GM19240 (cell line): ENCODE results near the gene MBOAT7.
A peak's percentile ranks its signal among the peaks of the same experiment; 100 is the strongest.
"Not testable (repeated sequence)": the region's sequence is repeated elsewhere in the genome, so short reads cannot be mapped to it uniquely, and the experiment has no call there.

ENCODE experiments used
- DNase-seq: peaks from one replicate; pipeline ENCODE4 v3.0.0; 2011; ENCODE audit warnings: low spot score; ENCODE audit not compliant: insufficient read length

MBOAT7 gene

GRCh38 chr19:54189735-54190502 is 539 bp upstream of the MBOAT7 start:
- DNase-seq: peak; percentile 67

DNA sequence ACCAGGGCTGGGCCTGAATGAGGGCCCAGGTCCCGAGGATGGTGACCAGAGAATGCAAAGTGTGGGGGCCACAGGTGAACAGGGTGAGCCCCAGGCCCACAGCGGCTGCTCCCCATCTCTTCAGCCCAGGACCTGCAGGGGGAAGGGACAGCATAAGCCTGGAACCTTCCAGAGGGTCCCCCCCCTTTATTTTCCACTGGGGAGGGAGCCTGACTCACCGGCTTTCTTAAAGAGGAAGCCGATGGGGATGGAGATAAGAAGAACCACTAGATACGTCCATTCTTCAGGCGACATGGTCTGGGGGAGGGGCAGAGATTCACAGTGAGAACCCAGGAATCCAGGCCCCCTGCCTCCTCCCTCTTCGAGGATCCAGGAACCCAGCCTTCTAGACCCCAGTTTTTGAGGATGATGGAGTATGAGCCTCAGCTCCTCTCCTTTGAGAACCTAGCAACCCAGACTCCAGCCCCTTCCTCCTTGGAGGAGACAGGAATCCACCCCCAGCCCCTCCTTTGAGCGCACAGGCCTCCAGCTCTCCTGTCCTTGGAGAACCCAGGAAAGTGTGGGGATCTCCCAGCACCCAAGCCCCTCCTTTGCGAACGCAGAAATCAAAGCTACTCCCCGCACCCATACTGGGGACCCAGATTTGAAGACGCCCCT is 1.0 kb downstream of the MBOAT7 start:
- DNase-seq: no peak

- no peak for DNase-seq
Observed at GRCh38 chr19:54186934-54187381, 2.4 kb downstream of the MBOAT7 start.

GRCh38 chr19:54186351-54186750 is 3.0 kb downstream of the MBOAT7 start:
- no peak for DNase-seq

DNA sequence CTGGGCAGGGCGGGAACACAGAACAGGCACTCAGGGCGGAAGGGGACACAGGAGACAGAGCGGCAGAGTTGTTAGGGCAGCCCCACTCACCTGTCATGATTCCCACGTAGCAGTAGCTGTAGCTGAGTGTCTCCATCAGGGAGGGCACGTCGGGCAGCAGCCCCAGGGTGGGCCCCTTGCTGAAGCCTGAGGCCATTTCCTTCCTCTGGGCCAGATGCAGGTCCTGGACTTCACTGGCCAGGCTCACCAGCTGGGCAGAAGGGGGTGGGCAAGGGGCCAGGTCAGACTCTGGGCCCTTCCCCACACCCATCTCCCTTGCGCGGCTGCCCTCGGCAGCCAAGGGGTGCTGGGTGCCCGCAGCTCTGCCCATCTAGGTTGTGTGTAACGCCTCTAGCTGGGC is 5.9 kb downstream of the MBOAT7 start:
- DNase-seq: no peak

- not testable (repeated sequence) for DNase-seq
Observed at GRCh38 chr19:54181894-54182293, 7.5 kb downstream of the MBOAT7 start.

GRCh38 chr19:54180691-54181091 is 8.7 kb downstream of the MBOAT7 start:
- no peak for DNase-seq

DNA sequence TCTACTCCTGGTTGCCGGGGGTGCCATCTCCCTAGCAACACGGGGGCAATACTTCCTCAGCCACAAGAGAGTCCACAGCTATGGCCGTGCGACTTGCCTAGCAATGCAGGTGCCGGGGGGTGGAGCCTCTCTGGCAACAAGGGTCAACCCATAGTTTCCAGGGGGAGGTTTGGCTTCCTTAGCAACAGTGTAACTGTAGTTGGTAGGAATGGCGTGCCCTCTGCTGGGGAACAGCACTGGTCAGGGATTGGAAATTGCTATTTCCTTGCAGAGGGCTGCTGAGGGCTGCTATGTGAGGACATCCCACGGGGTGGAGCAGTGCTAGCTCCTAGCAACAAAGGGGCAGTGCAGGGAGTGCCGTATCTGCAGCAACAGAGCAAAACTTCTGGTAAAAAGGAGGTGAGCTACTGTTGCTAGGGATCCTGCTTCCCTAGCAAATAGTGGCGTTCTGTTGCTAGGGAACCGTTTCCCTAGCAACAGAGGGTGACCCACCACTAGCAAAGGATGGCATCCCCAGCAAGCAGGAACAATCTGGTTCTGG is 9.4 kb downstream of the MBOAT7 start:
- no peak for DNase-seq

DNA sequence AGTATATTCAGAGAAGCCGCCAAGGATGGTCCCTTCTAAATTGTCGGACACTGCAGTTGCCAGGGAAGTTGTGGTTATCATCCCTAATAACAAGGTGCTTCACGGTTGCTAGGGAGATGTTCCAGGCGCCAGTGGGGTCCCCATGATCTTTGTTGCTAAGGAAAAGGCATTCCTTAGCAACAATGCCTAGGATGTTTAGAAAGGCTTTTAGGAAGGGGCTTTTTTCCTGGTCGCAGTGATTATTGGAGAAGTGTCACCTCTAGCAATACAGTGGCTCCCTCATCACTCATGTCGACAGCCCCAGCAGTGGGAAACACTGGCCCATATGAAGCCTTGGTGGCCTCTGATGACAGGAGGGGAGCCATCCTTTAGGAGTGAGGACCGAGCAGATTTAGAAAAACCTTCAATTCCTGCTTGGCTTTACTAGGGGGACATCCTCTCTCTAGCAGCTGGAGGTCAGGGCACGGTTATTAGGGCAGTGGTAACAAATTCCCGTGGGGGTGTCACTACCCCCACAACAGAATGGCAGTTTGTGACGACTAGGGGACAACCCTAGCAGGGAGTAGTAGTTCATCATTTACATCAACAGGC is 10.0 kb downstream of the MBOAT7 start:
- DNase-seq: no peak

- no peak for DNase-seq
Observed at GRCh38 chr19:54178581-54179261, 10.7 kb downstream of the MBOAT7 start.

- no peak for DNase-seq
Observed at GRCh38 chr19:54173951-54174834, 15.2 kb downstream of the MBOAT7 start.

GRCh38 chr19:54173359-54173699 is 16.1 kb downstream of the MBOAT7 start:
- DNase-seq: no peak

DNA sequence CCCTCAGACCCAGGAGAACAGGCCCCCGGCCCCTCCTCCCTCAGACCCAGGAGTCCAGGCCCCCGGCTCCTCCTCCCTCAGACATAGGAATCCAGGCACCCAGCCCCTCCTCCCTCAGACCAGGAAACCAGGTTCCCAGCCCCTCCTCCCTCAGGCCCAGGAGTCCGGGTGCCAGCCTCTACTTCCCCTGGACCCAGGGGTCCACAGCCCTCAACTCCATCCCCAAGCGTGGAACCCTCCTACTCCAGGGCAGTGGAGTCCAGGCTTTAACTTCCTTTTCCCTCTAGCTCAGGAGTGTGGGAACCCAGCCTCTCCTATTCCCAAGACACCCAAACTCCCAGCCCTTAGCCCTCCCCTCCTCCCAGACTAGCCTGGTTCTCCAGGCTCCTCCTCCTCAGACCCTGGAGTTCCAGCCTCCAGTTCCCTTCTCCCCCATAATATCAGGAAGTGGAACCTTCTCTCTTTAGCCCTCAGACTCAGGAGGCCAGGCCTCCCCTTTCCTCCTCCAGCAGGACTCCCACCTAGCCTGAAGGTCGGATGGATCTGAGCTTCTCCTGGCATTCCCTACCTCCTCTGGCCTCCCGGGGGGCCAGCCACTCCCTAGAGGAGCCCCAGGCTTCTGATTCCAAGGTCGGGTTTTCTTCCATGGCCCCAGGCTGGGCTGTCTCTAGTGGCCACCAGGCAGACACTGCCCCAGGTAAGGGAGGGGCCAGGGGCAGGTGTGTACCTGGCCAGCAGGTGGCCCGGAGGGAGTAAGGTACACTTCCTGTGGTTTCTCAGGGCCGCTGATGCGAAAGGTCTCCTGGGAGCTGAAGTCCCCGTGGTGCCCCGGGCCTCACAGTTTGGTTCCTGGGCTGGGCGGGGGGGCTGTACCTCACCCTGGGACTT is 16.7 kb downstream of the MBOAT7 start, which contains the start of gene TMC4:
TSS of gene TMC4 (minus strand) at position 690 of the 888 bp plus-strand sequence. CDS start at position 647, 43 bp downstream.
- DNase-seq: no peak

- DNase-seq: not testable (repeated sequence)
Observed at GRCh38 chr19:54171736-54172431, 17.5 kb downstream of the MBOAT7 start.

DNA sequence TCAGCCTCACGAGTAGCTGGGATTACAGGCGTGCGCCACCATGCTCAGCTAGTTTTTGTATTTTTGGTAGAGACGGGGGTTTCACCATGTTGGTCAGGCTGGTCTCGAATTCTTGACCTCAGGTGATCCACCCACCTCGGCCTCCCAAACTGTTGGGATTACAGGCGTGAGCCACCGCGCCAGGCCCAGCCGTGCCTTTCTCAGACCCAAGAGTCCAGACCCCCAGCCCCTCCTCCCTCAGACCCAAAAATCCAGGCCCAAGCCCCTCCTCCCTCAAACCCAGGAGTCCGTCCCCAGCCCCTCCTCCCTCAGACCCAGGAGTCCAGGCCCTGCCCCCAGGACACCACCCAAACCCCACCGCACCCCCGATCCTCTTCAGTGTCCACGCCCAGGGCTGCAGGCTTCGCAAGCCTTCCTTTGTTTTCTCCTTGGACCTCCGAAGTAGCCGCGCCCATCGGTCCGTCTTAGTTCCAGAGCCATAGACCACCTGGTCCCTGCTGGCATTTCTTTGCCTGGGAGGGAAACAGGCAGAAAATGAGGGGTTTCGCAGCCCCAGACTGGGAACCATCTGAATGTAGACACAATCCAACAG is 20.1 kb downstream of the MBOAT7 start:
- DNase-seq: no peak

DNA sequence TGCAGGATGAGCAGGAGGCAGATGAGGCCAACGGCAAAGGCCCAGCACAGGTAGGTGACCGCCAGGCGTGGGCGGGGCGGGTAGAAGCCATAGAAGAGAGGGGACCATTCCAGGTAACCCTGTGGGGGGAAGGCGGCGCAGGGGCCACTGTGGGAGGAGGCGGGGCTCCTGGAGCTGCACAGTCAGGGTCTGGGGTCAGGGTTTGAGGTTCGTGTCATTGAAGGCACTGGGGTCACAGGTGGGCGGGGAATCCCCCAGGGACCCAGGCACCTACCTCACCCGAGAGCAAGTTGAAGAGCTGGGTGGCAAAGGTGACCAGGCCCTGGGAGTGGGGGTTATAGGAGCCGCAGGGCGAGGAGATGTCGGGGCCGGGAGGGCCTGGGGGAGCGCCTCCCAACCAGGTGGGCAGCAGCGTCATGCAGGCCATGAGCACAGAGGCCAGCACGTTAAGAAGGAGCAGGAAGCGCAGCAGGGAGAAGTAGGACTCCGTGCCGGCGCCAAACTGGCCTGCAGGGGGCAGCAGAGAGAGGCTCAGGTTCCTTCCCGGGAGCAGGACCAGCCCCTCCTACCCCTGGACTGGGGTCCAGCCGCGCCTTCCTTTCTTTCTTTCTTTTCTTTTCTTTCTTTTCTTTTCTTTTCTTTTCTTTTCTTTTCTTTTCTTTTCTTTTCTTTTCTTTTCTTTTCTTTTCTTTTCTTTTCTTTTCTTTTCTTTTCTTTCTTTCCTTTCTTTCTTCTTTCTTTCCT is 21.0 kb downstream of the MBOAT7 start:
- peak; percentile 95 for DNase-seq

DNA sequence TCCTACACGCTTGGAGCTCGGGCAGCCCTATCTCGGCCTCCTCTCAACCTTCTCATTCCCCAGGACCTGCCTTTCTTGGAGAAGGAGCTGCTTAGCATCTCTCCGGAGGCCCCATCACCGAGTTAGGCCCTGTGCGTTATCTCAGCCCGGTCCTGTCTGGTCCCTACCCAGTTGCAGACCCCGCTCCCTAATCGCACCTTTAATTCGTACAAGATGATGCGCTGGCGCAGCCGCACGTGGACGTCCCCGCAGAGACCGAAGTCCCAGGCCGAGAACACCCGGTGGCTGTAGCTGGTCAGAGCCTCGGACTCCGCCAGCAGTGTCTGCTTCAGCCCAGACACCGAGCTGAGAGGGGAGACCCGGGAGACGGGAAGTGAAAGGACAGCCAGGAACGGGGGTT is 24.2 kb downstream of the MBOAT7 start:
- DNase-seq: no peak
